Body of pancreas (tissue), 4 donors: ENCODE data around the gene PCGF3.

Source experiments
- CTCF ChIP-seq, 7 experiments: fragments of 450-650 bp in 4 of 7; fragments of 200-600 bp in 3 of 7; sonication (generic) in 3 of 7; IDR thresholded peaks; one replicate each; pipeline ENCODE4 v1.5.1; 2016 to 2019; ENCODE audit warnings: antibody characterized with exemption in 7 of 7
- POLR2A ChIP-seq, 3 donors: fragments of 450-650 bp; IDR thresholded peaks; one replicate each; pipeline ENCODE4 v1.6.1; 2016; ENCODE audit warnings: antibody characterized with exemption in 3 of 3, mild to moderate bottlenecking in 2 of 3

- TF ChIP-seq CTCF (IDR thresholded peaks at IDR 0.05): no peak
- TF ChIP-seq POLR2A (IDR thresholded peaks at IDR 0.05): no peak
Measured at GRCh38 chr4:717601-718320, 12.1 kb downstream of the PCGF3 start.
